HG03520 (cell line): ENCODE data around the gene ARHGAP35.

Source experiments
- ATAC-seq: cut with Tn5 transposase; IDR thresholded peaks from one replicate; pipeline ENCODE4 v1.9.1; 2021; ENCODE audit warnings: mild to moderate bottlenecking, moderate library complexity; ENCODE audit not compliant: unreplicated experiment

ARHGAP35 gene

GRCh38 chr19:46901701-46902401, 41.1 kb downstream of the ARHGAP35 start:
- ATAC-seq = no peak

- ATAC-seq = no peak
Observed at GRCh38 chr19:46902402-46902766, 41.6 kb downstream of the ARHGAP35 start.

- ATAC-seq = no peak
Observed at GRCh38 chr19:46903458-46903857, 42.7 kb downstream of the ARHGAP35 start.

GRCh38 chr19:46904114-46905060, 43.6 kb downstream of the ARHGAP35 start:
- ATAC-seq = no peak

GRCh38 chr19:46906221-46906620, 45.4 kb downstream of the ARHGAP35 start:
- no peak for ATAC-seq

- no peak for ATAC-seq
Observed at GRCh38 chr19:46907880-46908279, 47.1 kb downstream of the ARHGAP35 start.

- ATAC-seq = no peak
Observed at GRCh38 chr19:46909356-46909755, 48.6 kb downstream of the ARHGAP35 start.
